Heart right ventricle (tissue), 16 donors: ENCODE measurements around the gene C17orf114.

Experiments used
- ATAC-seq, 8 donors: fragments of 200-7000 bp; cut with Tn5 transposase; one replicate each; pipeline ENCODE4 v1.9.1; 2020; ENCODE audit warnings: mild to moderate bottlenecking in 8 of 8, moderate library complexity in 8 of 8, moderate number of reproducible peaks in 1 of 8
- DNase-seq, 2 donors: peaks; one replicate each; pipeline ENCODE4 v3.0.0-alpha.2; 2020
- H3K27ac ChIP-seq, 10 donors: fragments of 200-600 bp; sonication (generic) in 2 of 10; one replicate each; pipeline versions ENCODE4 v1.5.0 to v1.8.0; 2020 to 2022; ENCODE audit warnings: mild to moderate bottlenecking in 3 of 10
- H3K27me3 ChIP-seq, 7 donors: fragments of 200-600 bp; one replicate each; pipeline ENCODE4 v1.8.0; 2021 to 2022; ENCODE audit warnings: mild to moderate bottlenecking in 2 of 7
- H3K36me3 ChIP-seq, 9 donors: fragments of 200-600 bp; sonication (generic) in 1 of 9; one replicate each; pipeline versions ENCODE4 v1.5.0 to v1.8.0; 2020 to 2022; ENCODE audit warnings: mild to moderate bottlenecking in 2 of 9
- H3K4me1 ChIP-seq, 9 donors: fragments of 200-600 bp; sonication (generic) in 1 of 9; one replicate each; pipeline versions ENCODE4 v1.5.0 to v1.8.0; 2020 to 2022; ENCODE audit warnings: mild to moderate bottlenecking in 4 of 9
- H3K4me3 ChIP-seq, 10 donors: fragments of 200-600 bp; sonication (generic) in 2 of 10; one replicate each; pipeline versions ENCODE4 v1.5.0 to v1.8.0; 2020 to 2022; ENCODE audit warnings: mild to moderate bottlenecking in 7 of 10, moderate library complexity in 2 of 10
- H3K9me3 ChIP-seq, 11 donors: fragments of 200-600 bp in 10 of 11; sonication (generic) in 2 of 11; one replicate each; pipeline versions ENCODE4 v1.5.0 to v1.8.0; 2013 to 2022; ENCODE audit warnings: mild to moderate bottlenecking in 2 of 11, control low read depth in 1 of 11, moderate library complexity in 1 of 11
- CTCF ChIP-seq, 9 donors: fragments of 200-600 bp; sonication (generic) in 2 of 9; IDR thresholded peaks; one replicate each; pipeline versions ENCODE4 v1.5.0 to v1.8.0; 2021 to 2022; ENCODE audit warnings: antibody characterized with exemption in 9 of 9, mild to moderate bottlenecking in 5 of 9, moderate library complexity in 1 of 9
- WGBS, 2 donors: extraction: QIAGEN DNeasy Blood & Tissue Kit; methylation state at CpG; one replicate each; pipeline ENCODE4 v1.1.7; 2013; ENCODE audit warnings: inconsistent platforms in 1 of 2; 5-methylcytosine and 5-hydroxymethylcytosine counted together
- intact Hi-C, 10 donors: fragments of 100-400 bp; cut with DNase I; formaldehyde crosslinking; loops; one replicate each; pipeline versions ENCODE4 v1.11.1 to v1.14.2; 2022
- donor health status: Arrhythmogenic right ventricular cardiomyopathy.
- donor health status: ischemic (EF 13 %, LVEDD 7.1; RV severe dilation, severe dysfunction).
- donor health status: healthy with polysubstance abuse.
- donor health status: DM: no; HTN: yes; CAD: no.
- donor health status: DM: no; HTN: no; CAD: no.
- donor health status: ischemic (EF 25% LVEDD 6.9; RV normal size, moderate dysfunction).
- donor health status: ischemic (EF 25% LVEDD 5.7; RV mildly dilated, moderate dysfunction).
- donor health status: healthy.
- donor health status: DM: yes; HTN: yes; CAD: no.
- donor health status: Ischemic cardiomyopathy.
- donor health status: ischemic (EF 35%, LVEDD 5.7; RV mildly dilated, moderate dysfunction).
- donor health status: nonischemic (EF 11% LVEDD 7.7; RV severe dilation, severe dysfunction).
- donor health status: DM: yes; HTN: yes; CAD: no.
- donor health status: PGD.
- donor health status: ischemic (EF 29% LVEDD 5.4; RV normal size, mild dysfunction).
- donor health status: nonischemic (EF 23%, LVEDD 6.1; RV moderate dilation, normal function).

Gene C17orf114

DNA sequence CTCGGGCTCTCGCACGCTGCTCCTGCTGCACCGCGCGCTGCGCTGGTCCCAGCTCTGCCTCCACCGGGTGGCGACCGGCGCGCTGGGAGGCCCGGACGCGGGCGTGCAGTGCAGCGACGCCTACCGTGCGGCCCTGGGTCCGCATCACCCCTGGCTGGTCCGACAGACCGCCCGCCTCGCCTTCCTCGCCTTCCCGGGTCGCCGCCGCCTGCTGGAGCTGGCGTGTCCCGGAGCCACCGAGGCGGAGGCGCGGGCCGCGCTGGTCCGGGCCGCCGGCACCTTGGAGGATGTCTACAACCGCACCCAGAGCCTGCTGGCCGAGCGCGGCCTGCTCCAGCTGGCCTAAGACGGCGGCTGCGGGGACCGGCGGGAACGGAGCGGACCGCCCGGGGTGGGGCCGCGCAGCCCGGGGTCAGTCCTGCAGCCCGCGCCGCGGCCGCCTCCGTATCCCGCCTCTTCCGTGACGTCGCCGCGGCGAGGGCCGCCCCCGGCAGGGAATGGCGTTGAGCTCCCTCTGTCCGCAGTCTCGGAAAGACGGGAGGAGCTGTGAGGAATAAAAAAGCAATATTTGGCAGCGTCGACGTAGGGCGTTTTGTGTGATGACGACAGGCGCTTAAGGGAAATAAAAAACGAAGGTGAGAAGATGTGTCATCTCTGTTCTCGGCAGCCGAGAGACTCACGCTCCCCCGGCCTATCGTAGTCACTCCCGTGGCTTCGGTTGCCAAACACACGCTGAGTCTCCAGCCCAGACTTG lies 12.0 kb downstream of the C17orf114 start:
- DNase-seq (peak; percentile 85 to 87), ATAC-seq (peak; percentile 93 to 97 (median 95))
- H3K4me3 ChIP-seq, result peak overlapping the region; percentile 19 to 91 (median 74)
- WGBS, 2 donors, result 0% methylated on average over 76 to 91 of the region's 91 CpGs
- peaks cover 16 to 46% (median 42%) of the 10 kb centered on the region in 9 donors for H3K4me1 ChIP-seq
- H3K9me3 ChIP-seq, result no peaks in the 10 kb centered on the region
- H3K27me3 ChIP-seq, result peaks cover 0 to 39% (median 8%) of the 10 kb centered on the region in 7 donors
- peak; percentile 59 to 87 (median 81) for TF ChIP-seq CTCF (IDR thresholded peaks at IDR 0.05)
- intact Hi-C loops, result loop anchor here (2.0 to 10.0 kb wide), 9 partner anchors 43 to 112 kb away; partner anchors contain the start of genes MED11 (in 8 of the 10), ARRB2 (in 2 of the 10), CXCL16 (in 2 of the 10) and ZMYND15 (in 2 of the 10)
- peak overlapping the region; percentile 92 to 99 (median 97) for H3K27ac ChIP-seq
- no peaks in the 10 kb centered on the region for H3K36me3 ChIP-seq

DNA sequence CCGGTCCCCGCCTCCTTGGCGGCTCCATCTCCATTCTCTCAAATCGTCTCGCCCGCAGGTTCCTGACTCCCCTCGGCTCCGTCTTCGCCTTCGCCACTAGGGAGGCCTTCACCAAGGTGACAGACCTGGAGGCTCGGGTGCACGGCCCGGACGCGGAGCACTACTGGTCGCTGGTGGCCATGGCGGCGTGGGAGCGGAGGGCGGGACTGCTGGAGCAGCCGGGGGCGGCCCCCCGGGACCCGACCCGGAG lies 12.5 kb downstream of the C17orf114 start:
- Histone ChIP-seq H3K4me1 (peaks cover 16 to 50% (median 44%) of the 10 kb centered on the region in 9 donors), H3K9me3 (no peaks in the 10 kb centered on the region), H3K27ac (peak overlapping the region; percentile 92 to 99 (median 97)), H3K27me3 (peaks cover 0 to 44% (median 13%) of the 10 kb centered on the region in 7 donors), H3K36me3 (no peaks in the 10 kb centered on the region), H3K4me3 (peak overlapping the region; percentile 19 to 91 (median 74))
- WGBS, 2 donors, result 1 to 2% methylated on average over 12 to 25 of the region's 25 CpGs
- ATAC-seq, result no peak
- intact Hi-C loops, result loop anchor here (2.0 to 10.0 kb wide), 8 partner anchors 47 to 113 kb away; partner anchors contain the start of genes MED11 (in 6 of the 10), ARRB2 (in 2 of the 10), CXCL16 (in 2 of the 10) and ZMYND15 (in 2 of the 10)
- no peak for TF ChIP-seq CTCF (IDR thresholded peaks at IDR 0.05)
- DNase-seq, result no peak

GRCh38 chr17:4788807-4789700 lies 13.1 kb downstream of the C17orf114 start, which contains the start of gene GLTPD2:
GLTPD2 (plus strand) TSS chr17:4788964; CDS start chr17:4789012, 48 bp downstream.
- H3K27ac ChIP-seq, result peak within 1 kb of the TSS; percentile 92 to 99 (median 97)
- H3K4me3 ChIP-seq, result peak within 1 kb of the TSS; percentile 19 to 91 (median 74)
- ATAC-seq, result peak in 3 of 8 donors; percentile 0 to 3 (median 1)
- H3K27me3 ChIP-seq, result peaks cover 0 to 50% (median 19%) of the 10 kb centered on the region in 7 donors
- peaks cover 16 to 50% (median 44%) of the 10 kb centered on the region in 9 donors for H3K4me1 ChIP-seq
- no peak for DNase-seq
- H3K9me3 ChIP-seq, result no peaks in the 10 kb centered on the region
- H3K36me3 ChIP-seq, result no peaks in the 10 kb centered on the region
- no peak for TF ChIP-seq CTCF (IDR thresholded peaks at IDR 0.05)
- WGBS, 2 donors, result 30 to 42% methylated on average over 62 of the region's 62 CpGs
- intact Hi-C loops, result loop anchor here (2.0 to 10.0 kb wide), 8 partner anchors 47 to 113 kb away; partner anchors contain the start of genes MED11 (in 6 of the 10), ARRB2 (in 2 of the 10), CXCL16 (in 2 of the 10) and ZMYND15 (in 2 of the 10)
